Panc1 (cell line): ENCODE measurements around the gene ZFR2. TPM values are rescaled to one million over a fixed set of nuclear protein-coding genes. Genes with fewer than 3 reads are reported as not detected.

ENCODE experiments used
- ATAC-seq: fragments of 200-7000 bp; cut with Tn5 transposase; 2 replicates; pipeline ENCODE4 v1.9.1; 2020; ENCODE audit warnings: mild to moderate bottlenecking, moderate library complexity
- BruUV-seq: library from RNA; stranded (reverse); fragments of 400-500 nt; replicated peaks from 2 replicates; lab custom pipeline; 2021; lab: Mats Ljungman, UMichigan
- CTCF ChIA-PET: fragments of 300-600 bp; sonication (Branson Sonifier 250); formaldehyde crosslinking; loops from one replicate; lab custom pipeline; 2022; ENCODE audit warnings: antibody characterized with exemption; lab: Charles Lee
- POLR2A ChIA-PET: fragments of 300-600 bp; sonication (Branson Sonifier 250); formaldehyde crosslinking; loops from one replicate; lab custom pipeline; 2022; ENCODE audit warnings: antibody characterized with exemption; lab: Charles Lee
- DNase-seq: peaks from one replicate; pipeline ENCODE4 v3.0.0-alpha.2; 2010; ENCODE audit warnings: low read depth, low spot score
- H3K27ac ChIP-seq: 2 replicates; pipeline ENCODE4 v1.5.1; 2011; ENCODE audit warnings: mild to moderate bottlenecking, low read length, inconsistent platforms
- H3K27me3 ChIP-seq: fragments of 200-500 bp; sonication (Bioruptor generic); 2 replicates; pipeline ENCODE4 v1.6.0; 2014; ENCODE audit warnings: low read length, inconsistent platforms; ENCODE audit not compliant: control insufficient read depth, insufficient read depth
- H3K36me3 ChIP-seq: fragments of 200-500 bp; sonication (Bioruptor generic); 2 replicates; pipeline ENCODE4 v1.5.1; 2014; ENCODE audit warnings: inconsistent platforms, mild to moderate bottlenecking, low read length, moderate library complexity; ENCODE audit not compliant: control insufficient read depth, insufficient read depth
- H3K4me1 ChIP-seq: 2 replicates; pipeline ENCODE4 v1.5.1; 2011; ENCODE audit warnings: inconsistent platforms, mild to moderate bottlenecking, low read length, moderate library complexity; ENCODE audit not compliant: control insufficient read depth, insufficient read depth
- H3K4me3 ChIP-seq, 2 experiments: 2 replicates each; pipeline ENCODE4 v1.5.1; 2011 to 2012; ENCODE audit warnings: low read depth in 2 of 2, low read length in 2 of 2, mild to moderate bottlenecking in 2 of 2, inconsistent platforms in 1 of 2, moderate library complexity in 1 of 2
- H3K9me3 ChIP-seq: fragments of 200-500 bp; sonication (Bioruptor generic); 2 replicates; pipeline ENCODE4 v1.5.1; 2014; ENCODE audit warnings: low read depth, mild to moderate bottlenecking, inconsistent platforms, low read length, moderate library complexity; ENCODE audit not compliant: control insufficient read depth, insufficient read depth
- POLR2AphosphoS5 ChIP-seq: IDR thresholded peaks from 2 replicates; pipeline ENCODE4 v1.6.1; 2012; ENCODE audit warnings: mild to moderate bottlenecking, low read depth, low read length, moderate library complexity
- SIN3A ChIP-seq: IDR thresholded peaks from 2 replicates; pipeline ENCODE4 v1.6.1; 2012; ENCODE audit warnings: low read depth, mild to moderate bottlenecking, low read length, moderate library complexity, borderline replicate concordance; ENCODE audit not compliant: insufficient read depth
- TCF7L2 ChIP-seq: IDR thresholded peaks from 2 replicates; pipeline ENCODE4 v1.6.1; 2011; ENCODE audit warnings: mild to moderate bottlenecking, low read depth, low read length, inconsistent platforms
- in situ Hi-C: cut with HindIII; loops from 2 replicates; pipeline ENCODE4 v1.10.0; 2016; ENCODE audit warnings: low sequenced_read_pairs, low pct_unique_long_range_greater_than_20kb
- intact Hi-C: fragments of 100-400 bp; cut with micrococcal nuclease; formaldehyde crosslinking; loops from one replicate; pipeline ENCODE4 v1.10.0; 2022; ENCODE audit not compliant: unreplicated experiment
- total RNA-seq: library from RNA; stranded (reverse); gene quantifications from one replicate; pipeline ENCODE4 v1.2.1, GENCODE V29; 2021; ENCODE audit not compliant: unreplicated experiment
- TF ChIP-seq, protein P1 (sequence below): fragments of 450-650 bp; IDR thresholded peaks from 2 replicates; pipeline ENCODE4 v1.5.1; 2017; ENCODE audit warnings: mild to moderate bottlenecking
- TF ChIP-seq, protein P2 (sequence below), 2 experiments: IDR thresholded peaks; 2 replicates each; pipeline ENCODE4 v1.6.1; 2011 to 2012; ENCODE audit warnings: low read depth in 2 of 2, control low read depth in 1 of 2, low read length in 1 of 2, mild to moderate bottlenecking in 1 of 2, moderate library complexity in 1 of 2; ENCODE audit not compliant: insufficient read depth in 1 of 2

ZFR2 gene
- total RNA-seq, 1 experiment from 2014 or later = 0.74 TPM

DNA sequence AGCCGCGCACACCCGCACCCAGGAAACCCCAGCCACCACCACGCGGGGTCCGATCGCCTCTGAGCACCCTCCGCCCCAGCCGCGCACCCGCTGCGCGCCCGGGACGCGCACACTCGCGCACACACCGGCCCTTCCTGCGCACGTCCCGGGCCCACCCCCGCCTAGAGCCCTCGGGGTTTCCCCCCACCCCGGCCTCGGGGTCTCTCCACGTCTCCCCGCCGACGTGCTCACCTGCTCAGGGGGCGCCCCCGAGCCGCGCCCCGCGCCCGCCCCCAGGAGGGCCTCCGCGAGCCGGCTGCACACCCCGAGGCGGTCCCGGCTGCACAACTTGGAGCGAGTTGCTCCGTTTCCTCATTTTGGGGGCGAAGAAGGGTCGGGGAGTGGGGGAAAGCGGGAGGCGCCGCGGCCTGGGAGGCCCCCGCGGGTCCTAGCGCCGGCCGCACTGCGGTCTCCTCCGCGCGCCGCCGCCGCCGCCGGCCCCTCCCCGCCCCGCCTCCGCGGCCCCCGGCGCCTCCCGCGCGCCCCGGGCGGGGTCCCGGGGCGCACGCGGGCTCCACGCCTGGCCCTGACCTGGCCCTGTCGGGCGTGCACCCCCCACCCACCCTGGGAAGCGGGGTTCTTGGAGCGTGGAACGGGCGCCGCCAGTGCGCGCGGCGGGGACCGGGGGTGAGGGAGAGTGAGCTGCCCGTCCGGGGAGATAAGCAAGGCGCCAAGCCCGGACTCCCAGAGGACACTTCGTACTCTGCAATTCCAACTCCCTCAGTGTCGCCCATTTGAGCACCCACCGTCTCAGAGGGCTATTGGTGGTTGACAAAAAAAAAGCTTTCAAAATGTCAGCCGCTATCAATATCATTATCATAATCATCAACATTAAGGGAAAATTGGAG lies 82.7 kb downstream of the ZFR2 start, which contains the start of gene MATK:
Gene MATK (minus strand): TSS at position 444 of the 887 bp plus-strand sequence. CDS start 1,246 bp downstream, outside the sequence.
- Histone ChIP-seq H3K9me3 (no peaks in the 10 kb centered on the region; the same call in 1 of the 2 replicates), H3K36me3 (no peaks in the 10 kb centered on the region), H3K27ac (no peak within 1 kb of the TSS), H3K4me3 (no peak within 1 kb of the TSS), H3K4me1 (no peaks in the 10 kb centered on the region; the same call in 1 of the 2 replicates), H3K27me3 (no peaks in the 10 kb centered on the region)
- in situ Hi-C loops = no loop called here
- CTCF ChIA-PET = no interaction called here
- DNase-seq = no peak
- BruUV-seq = no TSS peak
- POLR2A ChIA-PET = no interaction called here
- no peak for ATAC-seq
- TF ChIP-seq POLR2AphosphoS5 (no peak), SIN3A (no peak), TCF7L2 (no peak)
- TF ChIP-seq, protein P1, sequence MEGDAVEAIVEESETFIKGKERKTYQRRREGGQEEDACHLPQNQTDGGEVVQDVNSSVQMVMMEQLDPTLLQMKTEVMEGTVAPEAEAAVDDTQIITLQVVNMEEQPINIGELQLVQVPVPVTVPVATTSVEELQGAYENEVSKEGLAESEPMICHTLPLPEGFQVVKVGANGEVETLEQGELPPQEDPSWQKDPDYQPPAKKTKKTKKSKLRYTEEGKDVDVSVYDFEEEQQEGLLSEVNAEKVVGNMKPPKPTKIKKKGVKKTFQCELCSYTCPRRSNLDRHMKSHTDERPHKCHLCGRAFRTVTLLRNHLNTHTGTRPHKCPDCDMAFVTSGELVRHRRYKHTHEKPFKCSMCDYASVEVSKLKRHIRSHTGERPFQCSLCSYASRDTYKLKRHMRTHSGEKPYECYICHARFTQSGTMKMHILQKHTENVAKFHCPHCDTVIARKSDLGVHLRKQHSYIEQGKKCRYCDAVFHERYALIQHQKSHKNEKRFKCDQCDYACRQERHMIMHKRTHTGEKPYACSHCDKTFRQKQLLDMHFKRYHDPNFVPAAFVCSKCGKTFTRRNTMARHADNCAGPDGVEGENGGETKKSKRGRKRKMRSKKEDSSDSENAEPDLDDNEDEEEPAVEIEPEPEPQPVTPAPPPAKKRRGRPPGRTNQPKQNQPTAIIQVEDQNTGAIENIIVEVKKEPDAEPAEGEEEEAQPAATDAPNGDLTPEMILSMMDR = no peak
- TF ChIP-seq, protein P2, sequence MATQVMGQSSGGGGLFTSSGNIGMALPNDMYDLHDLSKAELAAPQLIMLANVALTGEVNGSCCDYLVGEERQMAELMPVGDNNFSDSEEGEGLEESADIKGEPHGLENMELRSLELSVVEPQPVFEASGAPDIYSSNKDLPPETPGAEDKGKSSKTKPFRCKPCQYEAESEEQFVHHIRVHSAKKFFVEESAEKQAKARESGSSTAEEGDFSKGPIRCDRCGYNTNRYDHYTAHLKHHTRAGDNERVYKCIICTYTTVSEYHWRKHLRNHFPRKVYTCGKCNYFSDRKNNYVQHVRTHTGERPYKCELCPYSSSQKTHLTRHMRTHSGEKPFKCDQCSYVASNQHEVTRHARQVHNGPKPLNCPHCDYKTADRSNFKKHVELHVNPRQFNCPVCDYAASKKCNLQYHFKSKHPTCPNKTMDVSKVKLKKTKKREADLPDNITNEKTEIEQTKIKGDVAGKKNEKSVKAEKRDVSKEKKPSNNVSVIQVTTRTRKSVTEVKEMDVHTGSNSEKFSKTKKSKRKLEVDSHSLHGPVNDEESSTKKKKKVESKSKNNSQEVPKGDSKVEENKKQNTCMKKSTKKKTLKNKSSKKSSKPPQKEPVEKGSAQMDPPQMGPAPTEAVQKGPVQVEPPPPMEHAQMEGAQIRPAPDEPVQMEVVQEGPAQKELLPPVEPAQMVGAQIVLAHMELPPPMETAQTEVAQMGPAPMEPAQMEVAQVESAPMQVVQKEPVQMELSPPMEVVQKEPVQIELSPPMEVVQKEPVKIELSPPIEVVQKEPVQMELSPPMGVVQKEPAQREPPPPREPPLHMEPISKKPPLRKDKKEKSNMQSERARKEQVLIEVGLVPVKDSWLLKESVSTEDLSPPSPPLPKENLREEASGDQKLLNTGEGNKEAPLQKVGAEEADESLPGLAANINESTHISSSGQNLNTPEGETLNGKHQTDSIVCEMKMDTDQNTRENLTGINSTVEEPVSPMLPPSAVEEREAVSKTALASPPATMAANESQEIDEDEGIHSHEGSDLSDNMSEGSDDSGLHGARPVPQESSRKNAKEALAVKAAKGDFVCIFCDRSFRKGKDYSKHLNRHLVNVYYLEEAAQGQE (IDR thresholded peaks at IDR 0.05; ENCODE audit: insufficient read depth in 1 of 2, low read depth in 2 of 2, low read length in 1 of 2) = no peak
- intact Hi-C loops = no loop called here

DNA sequence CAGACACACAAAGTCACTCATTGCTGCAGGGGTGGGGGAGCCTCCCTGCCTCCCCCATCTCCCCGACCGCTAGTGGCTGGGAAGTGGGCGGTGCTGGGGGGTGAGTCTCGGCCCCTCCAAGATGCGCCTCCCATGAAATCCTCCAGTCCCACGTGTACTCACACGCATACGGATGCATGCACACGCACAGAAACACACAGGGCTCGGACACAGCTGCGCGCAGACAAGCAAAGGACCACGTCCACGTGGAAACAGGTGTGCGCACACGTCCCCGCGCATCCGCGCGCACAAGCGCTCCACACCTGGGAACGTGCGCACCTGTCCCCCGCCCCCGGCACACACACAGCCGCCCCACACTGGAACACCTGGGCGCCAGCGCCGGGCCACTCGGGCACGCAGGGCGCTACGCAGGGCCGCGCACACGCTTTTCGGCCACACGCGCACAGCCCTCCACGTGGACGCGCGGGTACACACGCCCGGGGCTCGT lies 83.3 kb downstream of the ZFR2 start:
- CTCF ChIA-PET = no interaction called here
- TF ChIP-seq, protein P2 (IDR thresholded peaks at IDR 0.05; ENCODE audit: insufficient read depth in 1 of 2, low read depth in 2 of 2, low read length in 1 of 2) = no peak
- TF ChIP-seq, protein P1 = no peak
- TF ChIP-seq SIN3A (no peak), TCF7L2 (no peak), POLR2AphosphoS5 (no peak)
- ATAC-seq = peak; percentile 22; the same call in 1 of the 2 replicates
- Histone ChIP-seq H3K4me1 (no peaks in the 10 kb centered on the region; the same call in 1 of the 2 replicates), H3K27me3 (no peaks in the 10 kb centered on the region), H3K36me3 (no peaks in the 10 kb centered on the region), H3K9me3 (no peaks in the 10 kb centered on the region; the same call in 1 of the 2 replicates), H3K4me3 (no peak overlapping the region), H3K27ac (no peak overlapping the region)
- POLR2A ChIA-PET = no interaction called here
- BruUV-seq = no TSS peak
- in situ Hi-C loops = no loop called here
- no peak for DNase-seq
- intact Hi-C loops = no loop called here
